ENCODE measurements around the gene OSBPL7.

The OSBPL7 gene

DNA sequence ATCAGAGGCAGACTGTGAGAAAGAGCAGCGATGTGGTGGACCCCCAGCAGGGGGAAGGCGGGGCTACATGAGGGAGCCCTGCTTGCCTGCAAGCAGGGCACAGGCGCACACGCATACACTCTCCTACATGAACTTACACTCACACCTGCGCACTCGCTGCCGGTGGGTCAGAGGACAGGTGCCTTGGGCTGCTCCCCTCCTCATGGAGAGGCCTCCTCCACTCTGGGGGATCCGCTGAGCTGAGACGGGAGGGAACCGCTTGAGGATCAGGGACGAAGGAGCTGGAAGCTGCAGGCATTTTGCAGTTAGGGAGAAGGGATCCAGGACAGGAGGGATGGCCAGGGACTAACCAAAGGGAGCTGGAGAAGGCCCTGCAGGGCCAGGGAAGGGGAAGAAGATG, 14.2 kb downstream of the OSBPL7 start:
- H3K4me1 ChIP-seq: peaks cover 5% of the 10 kb centered on the region
- H3K36me3 ChIP-seq (ENCODE audit: control insufficient read depth, insufficient read depth, low read length): no peaks in the 10 kb centered on the region
- no peak overlapping the region for H2AFZ ChIP-seq
- H3K4me2 ChIP-seq (ENCODE audit: low read length): no peak overlapping the region
- H3K79me2 ChIP-seq: no peaks in the 10 kb centered on the region
- H3K9me3 ChIP-seq (ENCODE audit: control insufficient read depth, low read length): no peaks in the 10 kb centered on the region
- no peak overlapping the region for H3K27ac ChIP-seq
- TF ChIP-seq, protein P1, sequence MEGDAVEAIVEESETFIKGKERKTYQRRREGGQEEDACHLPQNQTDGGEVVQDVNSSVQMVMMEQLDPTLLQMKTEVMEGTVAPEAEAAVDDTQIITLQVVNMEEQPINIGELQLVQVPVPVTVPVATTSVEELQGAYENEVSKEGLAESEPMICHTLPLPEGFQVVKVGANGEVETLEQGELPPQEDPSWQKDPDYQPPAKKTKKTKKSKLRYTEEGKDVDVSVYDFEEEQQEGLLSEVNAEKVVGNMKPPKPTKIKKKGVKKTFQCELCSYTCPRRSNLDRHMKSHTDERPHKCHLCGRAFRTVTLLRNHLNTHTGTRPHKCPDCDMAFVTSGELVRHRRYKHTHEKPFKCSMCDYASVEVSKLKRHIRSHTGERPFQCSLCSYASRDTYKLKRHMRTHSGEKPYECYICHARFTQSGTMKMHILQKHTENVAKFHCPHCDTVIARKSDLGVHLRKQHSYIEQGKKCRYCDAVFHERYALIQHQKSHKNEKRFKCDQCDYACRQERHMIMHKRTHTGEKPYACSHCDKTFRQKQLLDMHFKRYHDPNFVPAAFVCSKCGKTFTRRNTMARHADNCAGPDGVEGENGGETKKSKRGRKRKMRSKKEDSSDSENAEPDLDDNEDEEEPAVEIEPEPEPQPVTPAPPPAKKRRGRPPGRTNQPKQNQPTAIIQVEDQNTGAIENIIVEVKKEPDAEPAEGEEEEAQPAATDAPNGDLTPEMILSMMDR (IDR thresholded peaks at IDR 0.05): no peak
- no peak overlapping the region for H3K4me3 ChIP-seq (ENCODE audit: low read depth, low read length)
- no peak overlapping the region for H3K9ac ChIP-seq
- no peaks in the 10 kb centered on the region for H3K27me3 ChIP-seq (ENCODE audit: control insufficient read depth, insufficient read depth, low read length)

GRCh38 chr17:47806913-47807255, 14.7 kb downstream of the OSBPL7 start:
- TF ChIP-seq, protein P1 (IDR thresholded peaks at IDR 0.05): no peak
- H3K27me3 ChIP-seq (ENCODE audit: control insufficient read depth, insufficient read depth, low read length): no peaks in the 10 kb centered on the region
- H3K9ac ChIP-seq: no peak overlapping the region
- peaks cover 5% of the 10 kb centered on the region for H3K4me1 ChIP-seq
- H2AFZ ChIP-seq: no peak overlapping the region
- H3K27ac ChIP-seq: no peak overlapping the region
- H3K4me2 ChIP-seq (ENCODE audit: low read length): no peak overlapping the region
- H3K79me2 ChIP-seq: no peaks in the 10 kb centered on the region
- H3K4me3 ChIP-seq (ENCODE audit: low read depth, low read length): no peak overlapping the region
- no peaks in the 10 kb centered on the region for H3K36me3 ChIP-seq (ENCODE audit: control insufficient read depth, insufficient read depth, low read length)
- no peaks in the 10 kb centered on the region for H3K9me3 ChIP-seq (ENCODE audit: control insufficient read depth, low read length)

GRCh38 chr17:47806026-47806912, 15.3 kb downstream of the OSBPL7 start:
- Histone ChIP-seq H3K4me1 (peaks cover 5% of the 10 kb centered on the region), H3K36me3 (ENCODE audit: control insufficient read depth, insufficient read depth, low read length) (no peaks in the 10 kb centered on the region), H3K9me3 (ENCODE audit: control insufficient read depth, low read length) (no peaks in the 10 kb centered on the region), H3K4me2 (ENCODE audit: low read length) (no peak overlapping the region), H3K79me2 (no peaks in the 10 kb centered on the region), H3K9ac (no peak overlapping the region), H2AFZ (no peak overlapping the region), H3K4me3 (ENCODE audit: low read depth, low read length) (no peak overlapping the region), H3K27ac (no peak overlapping the region), H3K27me3 (ENCODE audit: control insufficient read depth, insufficient read depth, low read length) (no peaks in the 10 kb centered on the region)
- TF ChIP-seq, protein P1 (IDR thresholded peaks at IDR 0.05): no peak

DNA sequence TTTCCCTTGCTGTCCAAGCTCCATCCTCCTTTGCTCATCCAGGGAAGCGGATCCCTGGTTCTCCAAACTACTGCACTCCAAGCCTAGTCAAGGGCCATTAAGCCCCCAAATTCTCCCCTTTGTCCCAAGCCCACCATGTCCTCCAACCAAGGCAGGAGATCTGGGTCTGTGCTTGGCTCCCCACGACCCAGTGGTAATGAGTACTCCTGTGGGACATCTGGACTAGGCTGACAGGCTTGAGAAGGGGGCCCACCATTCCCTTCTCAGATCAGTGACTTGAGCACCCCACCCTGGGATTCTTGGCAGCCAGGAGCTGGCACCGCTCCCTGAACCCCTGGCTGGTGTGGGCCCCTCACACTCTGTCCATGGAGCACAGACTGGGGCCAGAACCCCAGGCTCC, 17.1 kb downstream of the OSBPL7 start:
- TF ChIP-seq, protein P1 (IDR thresholded peaks at IDR 0.05): no peak
- no peaks in the 10 kb centered on the region for H3K4me1 ChIP-seq

GRCh38 chr17:47803751-47804150, 17.8 kb downstream of the OSBPL7 start:
- TF ChIP-seq, protein P1 (IDR thresholded peaks at IDR 0.05): no peak
- H3K4me3 ChIP-seq (ENCODE audit: low read depth, low read length): no peak overlapping the region

More for the DNA sequence above, 17.1 kb downstream of the OSBPL7 start:
- Histone ChIP-seq H3K4me2 (ENCODE audit: low read length) (no peak overlapping the region), H3K27me3 (ENCODE audit: control insufficient read depth, insufficient read depth, low read length) (no peaks in the 10 kb centered on the region), H3K27ac (no peak overlapping the region), H3K9me3 (ENCODE audit: control insufficient read depth, low read length) (no peaks in the 10 kb centered on the region), H3K79me2 (no peaks in the 10 kb centered on the region), H3K36me3 (ENCODE audit: control insufficient read depth, insufficient read depth, low read length) (no peaks in the 10 kb centered on the region), H2AFZ (no peak overlapping the region), H3K4me3 (ENCODE audit: low read depth, low read length) (no peak overlapping the region), H3K9ac (no peak overlapping the region)

More at GRCh38 chr17:47803751-47804150, 17.8 kb downstream of the OSBPL7 start:
- Histone ChIP-seq H3K9me3 (ENCODE audit: control insufficient read depth, low read length) (no peaks in the 10 kb centered on the region), H3K9ac (no peak overlapping the region), H3K27me3 (ENCODE audit: control insufficient read depth, insufficient read depth, low read length) (no peaks in the 10 kb centered on the region), H2AFZ (no peak overlapping the region), H3K4me2 (ENCODE audit: low read length) (no peak overlapping the region), H3K79me2 (no peaks in the 10 kb centered on the region), H3K27ac (no peak overlapping the region), H3K4me1 (no peaks in the 10 kb centered on the region), H3K36me3 (ENCODE audit: control insufficient read depth, insufficient read depth, low read length) (no peaks in the 10 kb centered on the region)
